GM19043 (cell line): Measurements from ENCODE around the gene ATP8B1.
"Not testable (repeated sequence)": the region's sequence is repeated elsewhere in the genome, so short reads cannot be mapped to it uniquely, and the experiment has no call there.

Source experiments
- ATAC-seq: cut with Tn5 transposase; IDR thresholded peaks from one replicate; pipeline ENCODE4 v1.9.1; 2021; ENCODE audit warnings: low read depth; ENCODE audit not compliant: unreplicated experiment

Gene ATP8B1

GRCh38 chr18:57735042-57735441 lies 68.1 kb downstream of the ATP8B1 start:
- not testable (repeated sequence) for ATAC-seq

- ATAC-seq: no peak
Observed at GRCh38 chr18:57733861-57734260, 69.3 kb downstream of the ATP8B1 start.

- no peak for ATAC-seq
Observed at GRCh38 chr18:57730146-57730545, 73.0 kb downstream of the ATP8B1 start.

- no peak for ATAC-seq
Observed at GRCh38 chr18:57728941-57729511, 74.1 kb downstream of the ATP8B1 start.

- no peak for ATAC-seq
Observed at GRCh38 chr18:57727952-57728807, 74.9 kb downstream of the ATP8B1 start.

- ATAC-seq: not testable (repeated sequence)
Observed at GRCh38 chr18:57719211-57719935, 83.7 kb downstream of the ATP8B1 start.

- no peak for ATAC-seq
Observed at GRCh38 chr18:57716549-57716948, 86.6 kb downstream of the ATP8B1 start.

- no peak for ATAC-seq
Observed at GRCh38 chr18:57715671-57716070, 87.4 kb downstream of the ATP8B1 start.

GRCh38 chr18:57715073-57715472 lies 88.0 kb downstream of the ATP8B1 start:
- ATAC-seq: no peak

GRCh38 chr18:57710226-57710625 lies 92.9 kb downstream of the ATP8B1 start:
- no peak for ATAC-seq

GRCh38 chr18:57709335-57709734 lies 93.8 kb downstream of the ATP8B1 start:
- no peak for ATAC-seq

- no peak for ATAC-seq
Observed at GRCh38 chr18:57708288-57708687, 94.8 kb downstream of the ATP8B1 start.

GRCh38 chr18:57705832-57706595 lies 97.1 kb downstream of the ATP8B1 start:
- no peak for ATAC-seq

GRCh38 chr18:57705011-57705410 lies 98.1 kb downstream of the ATP8B1 start:
- ATAC-seq: no peak

- ATAC-seq: no peak
Observed at GRCh38 chr18:57698571-57699276, 104.4 kb downstream of the ATP8B1 start.

- ATAC-seq: no peak
Observed at GRCh38 chr18:57697426-57697825, 105.7 kb downstream of the ATP8B1 start.

GRCh38 chr18:57696271-57696670 lies 106.8 kb downstream of the ATP8B1 start:
- no peak for ATAC-seq

- no peak for ATAC-seq
Observed at GRCh38 chr18:57691363-57691762, 111.8 kb downstream of the ATP8B1 start.

GRCh38 chr18:57687970-57688369 lies 115.1 kb downstream of the ATP8B1 start:
- no peak for ATAC-seq

GRCh38 chr18:57683470-57683869 lies 119.6 kb downstream of the ATP8B1 start:
- ATAC-seq: no peak
